ENCODE measurements around the gene AVP. TPM values are rescaled to one million over a fixed set of nuclear protein-coding genes. Genes with fewer than 3 reads are reported as not detected.
A peak's percentile ranks its signal among the peaks of the same experiment; 100 is the strongest.
"Not testable (repeated sequence)": the region's sequence is repeated elsewhere in the genome, so short reads cannot be mapped to it uniquely, and the experiment has no call there.

The AVP gene, protein sequence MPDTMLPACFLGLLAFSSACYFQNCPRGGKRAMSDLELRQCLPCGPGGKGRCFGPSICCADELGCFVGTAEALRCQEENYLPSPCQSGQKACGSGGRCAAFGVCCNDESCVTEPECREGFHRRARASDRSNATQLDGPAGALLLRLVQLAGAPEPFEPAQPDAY
- not detected for total RNA-seq

GRCh38 chr20:3084283-3084985 lies at the start of gene AVP:
AVP (minus strand) TSS chr20:3084724; CDS start chr20:3084674, 50 bp downstream.
- POLR2A ChIA-PET, result interaction anchor here (1.3 kb wide), 1 partner anchor 8 kb away, joined by 3 read pairs; no protein-coding TSS in a partner anchor
- ATAC-seq (ENCODE audit: low read depth), result no peak
- Mint-ChIP-seq H3K36me3 (no peaks in the 10 kb centered on the region), H3K27ac (no peak within 1 kb of the TSS), H3K4me1 (peaks cover 5% of the 10 kb centered on the region), H3K27me3 (peaks cover 46% of the 10 kb centered on the region), H3K4me3 (peak within 1 kb of the TSS; percentile 28), H3K9me3 (no peaks in the 10 kb centered on the region)
- no peak for DNase-seq

DNA sequence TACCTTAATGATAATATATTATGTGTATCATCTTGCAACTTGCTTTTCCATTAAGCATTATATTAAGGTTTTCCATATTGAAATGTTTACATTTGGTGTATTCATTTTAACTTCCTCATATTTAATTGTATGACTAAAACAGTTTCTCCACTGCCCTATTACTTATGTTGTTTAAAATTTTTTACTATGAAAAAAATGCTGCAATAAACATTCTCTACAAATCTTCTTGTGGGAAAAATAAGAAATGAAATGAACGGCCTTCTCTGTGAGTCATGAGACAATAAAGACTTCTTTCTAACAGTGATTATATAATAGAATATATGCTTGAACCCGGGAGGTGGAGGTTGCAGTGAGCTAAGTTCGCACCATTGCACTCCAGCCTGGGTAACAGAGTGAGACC lies 49.6 kb upstream of the AVP start:
- H3K36me3 Mint-ChIP-seq, result peaks cover 2% of the 10 kb centered on the region
- POLR2A ChIA-PET, result no interaction called here
- DNase-seq (no peak), ATAC-seq (ENCODE audit: low read depth) (no peak)
- H3K4me3 Mint-ChIP-seq, result no peak overlapping the region
- no peaks in the 10 kb centered on the region for H3K4me1 Mint-ChIP-seq
- no peaks in the 10 kb centered on the region for H3K9me3 Mint-ChIP-seq
- H3K27me3 Mint-ChIP-seq, result no peaks in the 10 kb centered on the region
- no peak overlapping the region for H3K27ac Mint-ChIP-seq

GRCh38 chr20:3133155-3133554 lies 48.6 kb upstream of the AVP start:
- no peak overlapping the region for H3K4me3 Mint-ChIP-seq
- POLR2A ChIA-PET, result no interaction called here
- ATAC-seq (ENCODE audit: low read depth) (no peak), DNase-seq (no peak)
- H3K4me1 Mint-ChIP-seq, result no peaks in the 10 kb centered on the region
- no peaks in the 10 kb centered on the region for H3K27me3 Mint-ChIP-seq
- no peak overlapping the region for H3K27ac Mint-ChIP-seq
- no peaks in the 10 kb centered on the region for H3K9me3 Mint-ChIP-seq
- H3K36me3 Mint-ChIP-seq, result peaks cover 2% of the 10 kb centered on the region

- no peak for DNase-seq
- no peak overlapping the region for H3K27ac Mint-ChIP-seq
- H3K27me3 Mint-ChIP-seq, result no peaks in the 10 kb centered on the region
- peaks cover 8% of the 10 kb centered on the region for H3K36me3 Mint-ChIP-seq
- ATAC-seq (ENCODE audit: low read depth), result no peak
- no peak overlapping the region for H3K4me3 Mint-ChIP-seq
- no peaks in the 10 kb centered on the region for H3K4me1 Mint-ChIP-seq
- POLR2A ChIA-PET, result interaction anchor here (0.7 to 1.1 kb wide), 3 partner anchors 27 to 422 kb away, joined by 3 to 5 read pairs (median 3); partner anchors contain the start of genes FASTKD5 and UBOX5
- H3K9me3 Mint-ChIP-seq, result no peaks in the 10 kb centered on the region
Observed at GRCh38 chr20:3130051-3130600, 45.6 kb upstream of the AVP start.

GRCh38 chr20:3129094-3129493 lies 44.6 kb upstream of the AVP start:
- POLR2A ChIA-PET, result interaction anchor here (0.9 to 1.1 kb wide), 2 partner anchors 28 to 31 kb away, joined by 3 read pairs; partner anchors contain the start of genes FASTKD5 and UBOX5
- Mint-ChIP-seq H3K4me1 (no peaks in the 10 kb centered on the region), H3K4me3 (no peak overlapping the region), H3K9me3 (peaks cover 2% of the 10 kb centered on the region), H3K27me3 (no peaks in the 10 kb centered on the region), H3K36me3 (peaks cover 11% of the 10 kb centered on the region), H3K27ac (no peak overlapping the region)
- ATAC-seq (ENCODE audit: low read depth) (no peak), DNase-seq (no peak)

GRCh38 chr20:3128275-3128984 lies 43.9 kb upstream of the AVP start:
- no peak overlapping the region for H3K4me3 Mint-ChIP-seq
- POLR2A ChIA-PET, result no interaction called here
- H3K27me3 Mint-ChIP-seq, result no peaks in the 10 kb centered on the region
- no peak overlapping the region for H3K27ac Mint-ChIP-seq
- H3K9me3 Mint-ChIP-seq, result peaks cover 5% of the 10 kb centered on the region
- no peak for DNase-seq
- no peak for ATAC-seq (ENCODE audit: low read depth)
- H3K4me1 Mint-ChIP-seq, result peaks cover 2% of the 10 kb centered on the region
- H3K36me3 Mint-ChIP-seq, result peaks cover 14% of the 10 kb centered on the region

DNA sequence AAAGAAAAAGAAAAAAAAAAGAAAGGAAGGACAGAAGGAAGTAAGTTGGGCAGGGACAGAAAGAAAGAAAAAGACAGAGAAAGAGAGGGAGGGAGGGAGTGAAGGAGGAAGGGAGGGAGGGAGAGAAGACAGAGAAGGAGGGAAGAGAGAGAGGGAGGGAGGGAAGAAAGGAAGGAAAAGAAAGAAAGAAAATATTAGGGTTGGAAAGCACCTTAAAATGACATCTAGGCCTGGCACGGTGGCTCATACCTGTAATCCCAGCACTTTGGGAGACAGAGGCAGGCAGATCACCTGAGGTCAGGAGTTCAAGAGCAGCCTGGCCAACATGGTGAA lies 42.0 kb upstream of the AVP start:
- Mint-ChIP-seq H3K4me3 (no peak overlapping the region), H3K9me3 (peaks cover 9% of the 10 kb centered on the region), H3K4me1 (peaks cover 18% of the 10 kb centered on the region), H3K27me3 (no peaks in the 10 kb centered on the region), H3K27ac (no peak overlapping the region), H3K36me3 (peaks cover 27% of the 10 kb centered on the region)
- ATAC-seq (ENCODE audit: low read depth) (no peak), DNase-seq (no peak)
- POLR2A ChIA-PET, result no interaction called here

- Mint-ChIP-seq H3K4me1 (peaks cover 24% of the 10 kb centered on the region), H3K36me3 (peaks cover 29% of the 10 kb centered on the region)
- H3K27ac Mint-ChIP-seq; H3K27me3 Mint-ChIP-seq; H3K9me3 Mint-ChIP-seq; ATAC-seq (ENCODE audit: low read depth); POLR2A ChIA-PET; DNase-seq; H3K4me3 Mint-ChIP-seq: not testable (repeated sequence)
Observed at GRCh38 chr20:3125776-3126526, 41.4 kb upstream of the AVP start.

- Mint-ChIP-seq H3K36me3 (peaks cover 29% of the 10 kb centered on the region), H3K4me1 (peaks cover 29% of the 10 kb centered on the region)
- H3K4me3 Mint-ChIP-seq; POLR2A ChIA-PET; ATAC-seq (ENCODE audit: low read depth); H3K27me3 Mint-ChIP-seq; H3K9me3 Mint-ChIP-seq; H3K27ac Mint-ChIP-seq; DNase-seq: not testable (repeated sequence)
Observed at GRCh38 chr20:3124773-3125560, 40.4 kb upstream of the AVP start.

DNA sequence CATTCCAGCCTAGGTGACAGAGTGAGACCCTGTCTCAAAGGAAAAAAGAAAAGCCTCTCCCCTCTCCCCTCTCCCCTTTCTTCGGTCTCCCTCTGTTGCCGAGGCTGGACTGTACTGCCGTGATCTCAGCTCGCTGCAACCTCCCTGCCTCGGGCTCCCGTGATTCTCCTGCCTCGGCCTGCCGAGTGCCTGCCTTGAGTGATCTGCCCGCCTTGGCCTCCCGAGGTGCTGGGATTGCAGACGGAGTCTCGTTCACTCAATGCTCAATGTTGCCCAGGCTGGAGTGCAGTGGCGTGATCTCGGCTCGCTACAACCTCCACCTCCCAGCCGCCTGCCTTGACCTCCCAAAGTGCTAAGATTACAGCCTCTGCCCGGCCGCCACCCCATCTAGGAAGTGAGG lies 39.6 kb upstream of the AVP start:
- H3K27me3 Mint-ChIP-seq; H3K27ac Mint-ChIP-seq; DNase-seq; POLR2A ChIA-PET; ATAC-seq (ENCODE audit: low read depth); H3K4me3 Mint-ChIP-seq; H3K9me3 Mint-ChIP-seq: not testable (repeated sequence)
- Mint-ChIP-seq H3K4me1 (peaks cover 33% of the 10 kb centered on the region), H3K36me3 (peaks cover 29% of the 10 kb centered on the region)

GRCh38 chr20:3123542-3123941 lies 39.0 kb upstream of the AVP start:
- H3K9me3 Mint-ChIP-seq, result peaks cover 9% of the 10 kb centered on the region
- POLR2A ChIA-PET, result no interaction called here
- no peak for DNase-seq
- no peak for ATAC-seq (ENCODE audit: low read depth)
- H3K36me3 Mint-ChIP-seq, result peaks cover 31% of the 10 kb centered on the region
- no peak overlapping the region for H3K4me3 Mint-ChIP-seq
- peaks cover 34% of the 10 kb centered on the region for H3K4me1 Mint-ChIP-seq
- no peaks in the 10 kb centered on the region for H3K27me3 Mint-ChIP-seq
- peak overlapping the region; percentile 97 for H3K27ac Mint-ChIP-seq

DNA sequence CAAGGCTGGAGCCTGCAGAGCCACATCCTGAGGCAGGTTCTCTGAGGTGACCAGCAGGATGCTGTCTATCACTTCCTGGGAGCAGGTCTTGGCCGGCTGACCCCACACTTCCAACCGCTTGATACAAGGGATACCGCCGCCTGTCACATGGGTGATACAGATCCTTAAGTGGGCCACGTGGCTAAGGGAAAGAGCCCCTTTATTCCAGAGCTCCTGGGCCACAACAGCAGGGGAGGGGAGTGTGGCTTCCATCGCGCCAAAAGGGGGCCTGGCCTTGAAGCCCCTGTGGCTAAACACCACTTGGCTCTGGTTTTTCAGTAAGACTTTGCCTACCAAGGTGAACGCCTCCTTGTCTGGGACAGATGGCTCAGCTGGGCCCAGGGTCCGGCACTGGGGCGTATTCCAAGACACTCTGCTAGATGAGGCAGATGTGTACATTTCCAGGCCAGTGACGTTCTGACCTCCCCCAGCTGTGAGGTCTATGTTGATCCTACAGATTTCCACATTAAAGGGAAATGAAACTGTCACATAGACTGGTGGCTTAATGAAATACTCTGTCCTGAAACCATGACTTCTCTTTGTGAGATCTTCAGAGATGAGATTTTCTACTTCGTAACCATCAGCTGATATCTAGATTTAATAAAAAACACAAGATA lies 37.6 kb upstream of the AVP start:
- H3K27me3 Mint-ChIP-seq, result no peaks in the 10 kb centered on the region
- H3K36me3 Mint-ChIP-seq, result peaks cover 31% of the 10 kb centered on the region
- DNase-seq (no peak), ATAC-seq (ENCODE audit: low read depth) (no peak)
- peak overlapping the region; percentile 81 for H3K4me3 Mint-ChIP-seq
- H3K4me1 Mint-ChIP-seq, result peaks cover 38% of the 10 kb centered on the region
- POLR2A ChIA-PET, result interaction anchor here (1.3 to 2.8 kb wide), 2 partner anchors 35 to 37 kb away, joined by 6 to 21 read pairs; partner anchors contain the start of genes FASTKD5 and UBOX5
- peak overlapping the region; percentile 97 for H3K27ac Mint-ChIP-seq
- peaks cover 9% of the 10 kb centered on the region for H3K9me3 Mint-ChIP-seq

Measured in activated naive CD8-positive, alpha-beta T cell treated with anti-CD3 and anti-CD28 coated beads, Interleukin-2, amount 10 ng/mL, durations not matched to agents 7 days and 5 days (primary cell).